Measurements from ENCODE around the gene OR2A1.
"Not testable (repeated sequence)": the region's sequence is repeated elsewhere in the genome, so short reads cannot be mapped to it uniquely, and the experiment has no call there.

The OR2A1 gene

DNA sequence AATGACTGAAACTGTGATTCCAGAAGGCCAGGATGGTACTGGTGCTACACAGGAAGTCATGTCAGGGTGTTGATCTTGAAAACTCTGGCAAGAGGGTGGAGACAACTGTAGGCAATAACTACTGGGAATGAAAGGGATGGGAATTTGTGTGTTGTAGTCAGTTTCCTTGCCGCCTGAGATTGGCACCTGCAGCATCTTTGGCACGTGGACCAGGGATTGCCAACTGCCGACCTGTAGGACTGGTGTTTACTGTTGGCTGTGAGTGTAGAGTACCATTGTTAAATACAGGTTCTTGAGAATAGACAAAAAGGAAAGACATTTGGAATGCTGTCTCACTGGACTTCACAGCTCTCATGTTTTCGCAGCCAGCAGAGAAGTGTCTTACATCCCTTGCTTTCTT, 11.1 kb downstream of the OR2A1 start:
- DNase-seq (ENCODE audit: low read depth, low spot score) = not testable (repeated sequence)

DNA sequence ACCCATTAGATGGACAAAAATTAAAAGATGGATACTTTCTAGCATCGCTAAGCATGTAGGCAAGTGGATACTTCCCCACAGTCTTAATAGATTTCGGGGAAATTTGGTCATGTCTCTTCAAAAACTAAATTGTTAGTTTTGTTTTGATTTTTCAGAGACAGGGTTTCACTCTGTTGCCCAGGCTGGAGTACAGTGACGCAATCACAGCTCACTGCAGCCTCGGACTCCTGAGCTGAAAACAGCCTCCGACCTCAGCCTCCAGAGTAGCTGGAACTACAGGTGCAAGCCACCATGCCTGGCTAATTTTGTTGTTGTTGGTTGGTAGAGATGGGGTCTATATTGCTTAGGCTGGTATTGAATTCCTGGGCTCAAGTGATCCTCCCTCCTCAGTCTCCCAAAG, 13.6 kb downstream of the OR2A1 start:
- DNase-seq (ENCODE audit: low read depth, low spot score) = not testable (repeated sequence)

DNA sequence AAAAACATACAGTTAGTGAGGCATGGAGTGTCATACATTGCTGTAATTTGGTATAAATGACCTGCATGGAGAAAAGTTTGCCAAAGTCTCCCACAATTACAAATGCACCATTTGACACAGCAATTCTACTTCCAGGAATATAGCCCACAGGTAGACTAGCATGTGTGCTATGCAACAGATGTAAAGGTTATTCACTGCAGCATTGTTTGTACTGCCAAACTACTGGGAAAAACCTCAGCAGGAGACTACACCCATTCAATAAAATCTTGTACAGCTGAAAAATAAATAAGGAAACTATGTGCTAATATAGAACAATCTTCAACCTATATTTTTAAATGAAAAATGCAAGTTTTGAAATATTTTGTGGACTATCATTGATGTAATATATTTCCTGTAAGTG, 17.8 kb downstream of the OR2A1 start:
- not testable (repeated sequence) for DNase-seq (ENCODE audit: low read depth, low spot score)

DNA sequence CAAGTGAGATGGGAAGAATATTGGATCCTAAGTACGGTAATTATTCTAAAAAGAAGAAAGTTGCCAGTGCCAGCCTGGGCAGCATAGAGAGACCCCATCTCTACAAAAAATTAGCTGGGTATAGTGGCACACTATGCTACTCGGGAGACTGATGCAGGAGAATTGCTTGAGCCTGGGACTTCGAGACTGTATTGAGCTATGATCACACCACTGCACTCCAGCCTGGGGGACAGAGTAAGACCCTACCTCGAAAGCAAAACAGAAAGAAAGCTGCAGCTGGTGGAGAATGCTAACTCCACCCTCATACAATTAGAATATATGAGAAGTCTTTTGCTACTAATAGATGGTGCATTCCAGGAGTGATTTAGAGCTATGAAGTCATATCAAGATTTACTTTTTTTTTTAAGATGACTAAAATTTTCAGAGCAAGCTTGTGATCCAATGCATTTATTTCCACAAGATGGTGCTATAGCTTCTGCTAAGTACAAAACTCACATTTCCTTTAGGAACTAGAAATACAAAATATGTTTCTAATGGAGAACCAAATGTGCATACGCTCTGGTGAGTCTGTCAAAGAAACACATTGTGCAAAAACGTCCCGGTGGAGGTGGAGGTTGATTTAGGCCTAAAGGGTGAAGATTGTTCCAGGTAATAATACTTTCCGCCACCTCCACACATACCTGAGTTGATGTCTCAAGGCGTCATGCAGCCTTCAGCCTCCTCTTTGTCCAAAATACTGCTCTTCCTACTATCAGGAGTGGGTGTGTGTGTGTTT, 19.2 kb downstream of the OR2A1 start:
- not testable (repeated sequence) for DNase-seq (ENCODE audit: low read depth, low spot score)

DNA sequence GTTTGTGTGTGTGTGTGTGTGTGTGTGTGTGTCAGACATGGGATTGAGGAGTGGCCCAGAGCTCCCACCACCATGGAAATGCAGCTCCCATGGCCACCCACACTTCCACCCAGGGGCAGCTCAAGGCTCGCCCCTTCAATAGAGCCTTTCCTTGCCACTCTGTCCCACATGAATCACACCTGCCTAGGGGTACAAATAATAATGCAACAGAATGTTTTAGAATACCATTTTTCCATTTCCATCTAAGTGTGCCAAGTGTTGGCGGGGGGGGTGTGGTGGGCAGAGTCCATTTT, 19.7 kb downstream of the OR2A1 start:
- DNase-seq (ENCODE audit: low read depth, low spot score) = not testable (repeated sequence)

DNA sequence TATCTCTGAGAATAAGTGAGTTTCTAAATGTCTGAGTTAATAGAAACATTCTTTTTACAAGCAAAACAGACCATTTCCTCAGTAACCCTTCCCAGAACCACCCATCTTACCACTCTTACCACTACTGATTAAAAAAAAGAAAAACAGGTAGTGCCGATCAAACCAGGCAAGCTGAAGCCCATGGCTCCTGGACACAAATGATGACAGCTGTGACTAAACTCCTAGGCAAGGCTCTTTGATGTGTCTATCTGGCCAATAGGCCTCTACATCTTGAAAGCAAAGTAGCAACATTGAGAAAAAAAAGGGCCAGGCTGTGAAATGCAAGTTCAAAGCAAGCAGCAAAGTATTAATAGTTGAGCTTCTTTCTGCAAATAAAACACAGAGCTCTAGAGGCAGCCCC, 36.4 kb downstream of the OR2A1 start:
- DNase-seq (ENCODE audit: low read depth, low spot score) = not testable (repeated sequence)

DNA sequence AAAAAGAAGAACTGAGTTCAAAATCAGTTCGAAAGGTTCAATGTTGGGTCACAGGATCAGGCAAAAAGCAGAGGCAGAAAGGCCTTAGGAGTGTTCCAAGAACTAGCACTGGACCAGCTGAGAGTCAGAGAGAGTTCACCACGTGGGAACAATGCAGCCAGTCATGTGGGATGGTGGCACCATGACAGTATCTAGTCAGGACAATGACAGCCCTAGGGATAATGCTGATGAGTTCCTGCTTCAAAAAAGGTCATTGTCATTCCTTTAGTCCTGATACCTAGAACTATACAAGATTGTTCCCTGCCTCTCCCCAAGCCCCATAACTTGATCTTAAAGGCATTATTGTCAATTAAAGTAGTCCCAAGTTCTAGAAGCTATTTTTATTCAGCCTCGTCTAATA, 39.4 kb downstream of the OR2A1 start:
- DNase-seq (ENCODE audit: low read depth, low spot score) = not testable (repeated sequence)

DNA sequence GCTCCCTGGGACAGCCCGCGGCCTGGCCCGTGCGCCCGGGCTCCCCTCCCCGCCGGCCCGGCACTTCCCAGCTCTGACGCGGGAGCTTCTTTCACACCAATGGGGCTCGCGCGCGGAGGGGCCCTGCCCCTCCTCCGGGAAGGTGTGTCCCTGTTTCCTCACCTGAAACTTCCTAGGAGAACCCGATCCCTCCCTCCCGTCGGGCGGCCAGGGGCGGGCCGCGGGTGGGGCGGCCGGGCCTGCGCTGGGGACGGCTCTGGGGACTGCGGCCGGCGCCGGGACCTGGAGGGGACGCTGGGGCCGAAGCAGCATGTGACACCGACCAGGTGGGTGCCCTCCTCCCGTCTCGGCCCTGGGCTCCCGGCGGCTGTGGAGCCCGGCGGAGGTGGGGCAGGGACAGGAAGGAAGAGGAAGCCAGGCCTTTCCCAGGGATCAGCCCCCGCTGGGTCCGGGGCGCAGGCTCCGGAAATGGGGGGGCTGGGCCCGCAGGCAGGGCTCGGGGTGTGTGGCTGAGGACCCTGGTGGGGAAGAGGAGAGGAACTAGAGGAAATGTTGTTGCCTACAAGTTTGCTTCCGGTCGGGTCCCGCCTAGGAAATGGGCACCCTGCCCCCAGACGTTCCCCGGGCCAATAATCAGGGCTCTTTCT, 43.1 kb downstream of the OR2A1 start, which contains the start of gene ARHGEF5:
Gene ARHGEF5 (plus strand): TSS at position 227 of the 647 bp plus-strand sequence. CDS start 7,268 bp downstream, outside the sequence.
- DNase-seq (ENCODE audit: low read depth, low spot score) = not testable (repeated sequence)

DNA sequence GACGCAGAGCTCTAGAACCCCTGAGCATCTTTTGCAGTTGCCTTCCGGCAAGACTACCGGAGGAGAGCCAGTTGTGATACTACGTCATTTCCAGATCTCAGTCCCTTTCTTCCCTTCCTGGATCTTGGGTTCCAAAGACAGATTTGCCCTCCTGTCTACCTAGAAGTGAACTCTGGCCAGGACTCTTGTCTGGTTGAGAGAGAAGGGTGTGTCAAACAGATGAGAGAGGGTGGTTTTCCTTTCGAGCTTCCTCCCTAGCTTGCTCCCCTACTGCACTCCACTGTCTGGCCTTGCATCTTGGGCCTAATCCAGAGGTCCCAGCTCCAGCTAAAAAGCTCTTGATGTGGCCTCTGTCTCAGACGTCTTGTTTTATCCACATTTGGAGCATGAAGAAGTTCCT, 44.0 kb downstream of the OR2A1 start:
- not testable (repeated sequence) for DNase-seq (ENCODE audit: low read depth, low spot score)

DNA sequence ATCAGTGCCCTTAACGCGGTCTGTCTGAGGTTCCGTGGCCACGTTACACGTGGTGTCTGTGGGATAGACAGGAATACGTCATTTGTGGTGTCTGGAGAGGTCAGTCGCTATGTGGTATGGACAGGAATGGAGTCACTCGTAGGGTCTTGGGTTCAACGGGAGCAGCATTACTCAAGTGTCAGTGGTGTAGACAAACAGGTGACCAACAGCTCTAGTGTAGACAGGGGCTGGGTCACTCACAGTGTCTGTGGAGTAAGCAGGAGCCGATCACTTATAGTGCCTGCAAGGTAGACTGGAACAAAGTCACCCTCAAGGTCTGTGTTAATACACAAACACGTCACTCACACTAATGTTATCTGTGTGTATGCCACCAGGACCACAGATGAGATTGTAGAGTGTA, 44.6 kb downstream of the OR2A1 start:
- DNase-seq (ENCODE audit: low read depth, low spot score) = not testable (repeated sequence)

DNA sequence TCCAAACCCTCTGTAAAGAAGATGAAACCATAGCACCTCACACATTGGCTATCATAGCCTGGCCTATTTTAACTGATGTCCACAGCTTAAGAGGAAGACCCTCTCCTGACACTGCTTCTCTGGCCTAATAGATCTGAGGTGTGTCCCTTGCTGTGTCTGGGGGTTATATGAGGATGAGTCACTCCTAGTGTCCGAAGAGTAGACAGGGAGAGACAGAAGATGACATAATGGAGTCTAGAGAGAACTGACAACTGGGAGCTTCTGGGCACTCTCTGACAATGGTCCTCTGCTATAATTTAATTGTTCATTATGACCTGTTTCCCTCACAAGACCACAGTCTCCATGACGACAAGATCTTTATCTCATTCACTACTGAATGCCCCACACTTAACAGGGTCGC, 49.8 kb downstream of the OR2A1 start:
- not testable (repeated sequence) for DNase-seq (ENCODE audit: low read depth, low spot score)

DNA sequence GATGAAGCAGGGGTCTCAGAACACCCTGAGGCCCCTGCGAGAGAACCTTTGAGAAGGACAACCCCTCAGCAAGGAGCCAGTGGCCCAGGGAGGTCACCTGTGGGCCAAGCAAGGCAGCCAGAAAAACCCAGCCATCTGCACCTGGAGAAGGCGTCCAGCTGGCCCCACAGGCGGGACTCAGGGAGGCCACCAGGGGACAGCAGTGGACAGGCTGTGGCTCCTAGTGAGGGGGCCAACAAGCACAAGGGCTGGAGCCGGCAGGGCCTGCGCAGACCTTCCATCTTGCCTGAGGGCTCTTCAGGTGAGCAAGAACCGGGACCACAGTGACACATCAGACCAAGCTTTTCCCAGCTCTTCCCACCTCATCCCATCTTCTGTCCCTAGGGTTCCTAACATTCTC, 53.3 kb downstream of the OR2A1 start:
- not testable (repeated sequence) for DNase-seq (ENCODE audit: low read depth, low spot score)

DNA sequence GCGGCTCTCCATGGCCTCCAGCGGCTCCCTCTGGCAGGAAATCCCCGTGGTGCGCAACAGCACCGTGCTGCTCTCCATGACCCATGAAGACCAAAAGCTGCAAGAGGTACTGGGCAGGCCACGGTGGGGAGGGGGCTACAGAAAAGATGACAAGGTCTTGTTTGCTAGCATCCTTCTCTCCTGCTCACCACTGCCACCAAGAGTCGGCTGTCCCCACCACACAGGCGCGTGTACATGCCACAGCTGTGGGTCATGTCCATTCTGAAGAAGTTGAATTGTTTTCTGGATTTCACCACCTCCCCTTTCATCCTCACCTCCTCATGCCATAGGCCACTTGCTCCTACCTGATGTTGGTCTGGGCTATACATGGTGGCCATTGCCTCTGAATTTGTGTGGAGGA, 55.0 kb downstream of the OR2A1 start:
- DNase-seq (ENCODE audit: low read depth, low spot score) = not testable (repeated sequence)

DNA sequence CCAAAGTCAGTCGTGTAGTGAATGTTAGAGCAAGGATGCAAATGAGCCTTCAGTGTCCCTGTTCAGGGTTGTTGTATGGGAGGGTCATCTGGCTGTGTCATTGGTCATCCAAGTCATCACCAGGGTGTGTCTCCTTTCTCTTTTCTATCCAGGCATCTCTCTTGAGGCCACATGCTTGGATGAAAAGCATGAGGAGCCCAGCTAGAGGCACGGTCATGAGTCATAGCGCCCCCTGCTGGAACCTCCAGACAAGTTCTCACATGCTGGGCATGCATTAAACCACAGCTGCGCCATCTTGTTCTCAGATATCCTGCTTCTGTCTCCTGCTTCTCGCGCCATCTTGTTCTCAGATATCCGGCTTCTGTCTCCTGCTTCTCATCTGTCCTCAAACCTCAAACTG, 57.0 kb downstream of the OR2A1 start:
- DNase-seq (ENCODE audit: low read depth, low spot score) = not testable (repeated sequence)
